Vagina (tissue), 2 donors: ENCODE results near the gene CSTF1.

ENCODE experiments used
- POLR2A ChIP-seq, 2 donors: fragments of 450-650 bp; IDR thresholded peaks; one replicate each; pipeline ENCODE4 v1.6.1; 2017; ENCODE audit warnings: antibody characterized with exemption in 2 of 2, mild to moderate bottlenecking in 2 of 2, moderate library complexity in 2 of 2
- POLR2AphosphoS5 ChIP-seq, 2 donors: sonication (generic); formaldehyde crosslinking; IDR thresholded peaks; one replicate each; pipeline ENCODE4 v1.9.0; 2017; ENCODE audit warnings: antibody characterized with exemption in 2 of 2, mild to moderate bottlenecking in 2 of 2, low read depth in 1 of 2; ENCODE audit not compliant: insufficient read depth in 1 of 2
- TF ChIP-seq, protein P1 (sequence below), 3 experiments: fragments of 450-650 bp in 2 of 3; fragments of 200-600 bp in 1 of 3; sonication (generic) in 1 of 3; IDR thresholded peaks; one replicate each; pipeline ENCODE4 v1.5.1; 2017 to 2019; ENCODE audit warnings: antibody characterized with exemption in 3 of 3, mild to moderate bottlenecking in 2 of 3, moderate library complexity in 2 of 3

GRCh38 chr20:56361900-56362299 is 30.5 kb upstream of the CSTF1 start:
- TF ChIP-seq, protein P1, sequence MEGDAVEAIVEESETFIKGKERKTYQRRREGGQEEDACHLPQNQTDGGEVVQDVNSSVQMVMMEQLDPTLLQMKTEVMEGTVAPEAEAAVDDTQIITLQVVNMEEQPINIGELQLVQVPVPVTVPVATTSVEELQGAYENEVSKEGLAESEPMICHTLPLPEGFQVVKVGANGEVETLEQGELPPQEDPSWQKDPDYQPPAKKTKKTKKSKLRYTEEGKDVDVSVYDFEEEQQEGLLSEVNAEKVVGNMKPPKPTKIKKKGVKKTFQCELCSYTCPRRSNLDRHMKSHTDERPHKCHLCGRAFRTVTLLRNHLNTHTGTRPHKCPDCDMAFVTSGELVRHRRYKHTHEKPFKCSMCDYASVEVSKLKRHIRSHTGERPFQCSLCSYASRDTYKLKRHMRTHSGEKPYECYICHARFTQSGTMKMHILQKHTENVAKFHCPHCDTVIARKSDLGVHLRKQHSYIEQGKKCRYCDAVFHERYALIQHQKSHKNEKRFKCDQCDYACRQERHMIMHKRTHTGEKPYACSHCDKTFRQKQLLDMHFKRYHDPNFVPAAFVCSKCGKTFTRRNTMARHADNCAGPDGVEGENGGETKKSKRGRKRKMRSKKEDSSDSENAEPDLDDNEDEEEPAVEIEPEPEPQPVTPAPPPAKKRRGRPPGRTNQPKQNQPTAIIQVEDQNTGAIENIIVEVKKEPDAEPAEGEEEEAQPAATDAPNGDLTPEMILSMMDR (IDR thresholded peaks at IDR 0.05): no peak
- no peak for TF ChIP-seq POLR2A (IDR thresholded peaks at IDR 0.05)
- TF ChIP-seq POLR2AphosphoS5 (IDR thresholded peaks at IDR 0.05; ENCODE audit: insufficient read depth in 1 of 2, low read depth in 1 of 2): no peak
